NCI-H1417 treated with DMSO at 0.1 percent for 48 hours (cell line): ENCODE measurements around the gene SPSB1.
"Not testable (repeated sequence)": the region's sequence is repeated elsewhere in the genome, so short reads cannot be mapped to it uniquely, and the experiment has no call there.

ENCODE experiments used
- DNase-seq: peaks from one replicate; lab custom pipeline; 2025; lab: John Stamatoyannopoulos, UW

Gene SPSB1

DNA sequence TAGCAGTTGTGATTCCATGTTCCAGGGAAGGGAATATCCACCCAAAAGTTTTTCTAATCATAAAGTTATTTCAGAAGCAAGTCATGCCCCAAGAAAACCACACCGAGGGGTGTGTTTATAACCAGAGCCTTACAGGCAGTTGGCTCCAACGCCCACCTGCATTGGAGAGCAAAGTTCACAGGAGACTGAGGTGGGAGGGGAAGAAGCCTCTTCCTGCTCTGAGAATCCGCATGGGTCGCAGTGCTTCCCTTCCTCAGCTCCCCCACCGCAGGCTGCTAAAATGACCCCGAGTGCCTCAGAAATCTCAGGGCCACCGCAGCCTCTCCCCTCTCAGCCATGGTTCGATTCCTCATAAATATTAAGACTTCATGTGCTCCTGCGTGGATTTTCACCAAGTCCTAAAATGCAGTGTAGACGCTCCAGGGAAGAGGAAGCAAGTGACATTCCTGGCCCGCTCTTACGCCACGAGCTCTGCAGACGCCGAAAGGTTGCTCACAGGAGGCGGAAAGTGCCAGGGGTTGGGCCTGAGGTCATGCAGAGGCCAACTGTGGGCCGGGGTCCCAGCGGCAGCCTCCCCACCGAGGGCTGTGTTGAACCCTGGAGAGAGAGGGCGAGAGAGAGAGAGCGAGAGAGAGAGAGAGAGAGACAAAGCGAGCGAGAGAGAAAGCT lies 13.4 kb upstream of the SPSB1 start:
- DNase-seq = no peak

DNA sequence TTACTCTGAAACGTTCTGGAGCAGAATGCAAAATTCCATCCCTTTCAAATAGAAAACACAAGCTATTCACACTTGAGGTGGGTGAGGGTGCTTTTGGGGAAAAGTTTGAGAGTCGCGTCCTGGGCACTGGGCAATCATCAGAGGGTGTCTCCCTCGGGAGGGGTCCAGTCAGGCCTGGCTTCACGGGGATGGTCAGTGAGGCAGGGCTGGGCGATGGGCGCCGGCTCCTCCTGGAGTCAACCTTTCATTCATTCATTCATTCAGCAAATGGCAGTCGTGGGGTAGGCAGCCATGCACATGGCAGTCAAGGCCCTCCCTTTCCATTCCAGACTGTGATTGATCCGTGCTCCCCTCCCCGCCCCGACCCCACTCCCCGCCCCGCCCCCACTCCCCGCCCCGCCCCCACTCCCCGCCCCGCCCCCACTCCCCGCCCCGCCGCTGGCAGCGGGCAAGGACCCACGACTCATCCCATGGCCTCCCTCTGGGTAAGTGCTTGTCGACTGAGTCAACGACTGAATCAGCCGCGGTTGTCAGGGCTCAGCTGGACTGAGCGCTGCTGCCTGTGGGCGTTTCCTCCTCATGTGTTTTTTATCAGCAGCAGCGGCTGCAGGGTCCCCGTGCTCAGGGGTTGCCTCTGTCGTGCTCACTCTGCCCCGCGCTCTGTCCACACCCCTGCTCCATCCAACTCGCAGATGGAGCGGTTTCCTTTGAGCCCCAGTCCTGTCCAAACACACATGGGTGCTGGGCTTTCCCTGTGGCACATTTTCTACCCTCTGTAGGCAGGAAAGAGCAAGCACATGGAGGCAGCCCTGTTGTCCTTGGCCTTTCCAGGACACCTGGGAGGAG lies 12.5 kb upstream of the SPSB1 start:
- DNase-seq = no peak

DNA sequence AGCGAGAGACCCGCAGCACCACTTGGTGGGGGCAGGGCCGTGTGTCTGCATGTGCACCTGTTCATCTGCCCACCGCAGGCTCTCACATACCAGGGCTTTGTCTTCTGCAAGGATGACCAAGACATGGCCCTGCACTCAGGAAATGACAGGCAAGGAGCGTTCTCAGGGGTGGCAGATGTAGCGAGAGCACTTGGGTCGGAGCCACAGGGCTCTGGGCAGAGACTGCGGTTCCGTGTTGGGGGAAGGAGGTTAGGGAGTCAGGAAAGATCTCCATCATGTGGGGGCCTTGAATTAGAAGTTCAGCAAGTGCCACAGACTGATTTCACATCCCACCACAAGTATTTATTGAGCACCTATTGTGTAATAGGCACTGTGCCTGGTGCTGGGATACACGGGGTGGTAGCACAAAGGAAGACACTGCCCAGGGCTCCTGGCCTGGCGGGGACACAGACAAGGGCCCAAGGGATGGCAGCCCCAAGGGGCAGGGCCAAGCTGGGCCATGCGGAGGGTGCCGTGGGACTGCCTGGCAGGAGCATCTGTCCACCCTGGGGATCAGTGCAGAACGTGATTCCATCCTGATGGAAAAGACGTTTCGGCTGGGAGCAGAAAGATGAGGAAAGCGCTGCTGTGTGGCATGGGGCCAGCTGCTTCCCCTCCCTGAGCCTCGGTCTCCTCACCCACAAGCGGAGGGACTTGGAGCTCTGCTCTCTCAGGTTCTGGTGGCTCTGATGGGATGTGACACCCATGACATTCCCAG lies 11.4 kb upstream of the SPSB1 start:
- DNase-seq = no peak

DNA sequence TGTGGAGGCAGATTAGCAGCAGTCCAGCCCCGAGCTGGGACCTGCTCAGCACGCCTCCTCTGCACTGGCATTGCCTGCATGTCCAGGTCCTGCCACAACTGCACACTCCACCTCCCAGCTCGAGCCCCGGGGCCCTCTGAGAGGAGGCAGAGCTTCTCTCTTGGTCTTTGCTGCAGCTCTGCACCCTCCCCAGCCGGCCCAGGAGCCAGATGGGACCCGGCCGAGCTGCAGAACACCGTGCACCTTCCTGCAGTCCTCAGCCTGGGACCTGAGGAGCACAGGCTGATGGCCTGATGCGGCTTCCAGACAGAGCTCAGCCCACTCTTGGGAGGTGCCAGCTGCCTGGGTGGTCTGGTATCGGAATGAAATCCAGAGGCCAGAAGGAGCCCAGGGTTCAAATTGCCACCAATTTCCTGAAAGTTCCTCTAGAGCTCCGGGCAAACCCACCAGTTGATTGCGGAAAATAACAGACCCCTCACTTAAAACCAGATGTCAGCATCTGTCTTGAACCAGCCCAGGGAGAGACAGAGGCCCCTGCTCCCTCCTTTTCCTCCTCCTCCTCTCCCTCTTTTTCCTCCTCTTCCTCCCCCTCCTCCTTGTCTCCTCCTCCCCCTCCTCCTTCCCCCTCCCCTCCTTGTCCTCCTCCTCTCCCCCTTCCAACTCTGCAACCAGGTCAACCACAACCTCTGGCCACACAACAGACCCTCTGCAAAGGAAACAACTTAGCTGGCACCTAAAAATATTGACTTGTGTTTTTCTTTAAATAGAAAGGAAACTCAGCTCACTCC lies 10.6 kb upstream of the SPSB1 start:
- DNase-seq = no peak

DNA sequence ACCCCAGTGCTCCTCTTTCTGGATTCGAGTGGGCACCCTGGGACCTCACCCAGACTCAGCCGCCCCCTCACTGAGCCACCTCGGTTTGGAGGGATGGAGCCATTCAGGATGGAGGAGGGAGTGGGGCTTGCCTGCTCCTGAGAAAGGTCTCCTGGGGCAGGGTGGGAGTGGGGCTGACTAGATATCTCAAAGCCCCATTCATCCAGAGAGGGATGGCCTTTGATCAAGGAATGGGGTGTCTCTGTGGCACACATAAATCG lies 10.1 kb upstream of the SPSB1 start:
- DNase-seq = no peak

DNA sequence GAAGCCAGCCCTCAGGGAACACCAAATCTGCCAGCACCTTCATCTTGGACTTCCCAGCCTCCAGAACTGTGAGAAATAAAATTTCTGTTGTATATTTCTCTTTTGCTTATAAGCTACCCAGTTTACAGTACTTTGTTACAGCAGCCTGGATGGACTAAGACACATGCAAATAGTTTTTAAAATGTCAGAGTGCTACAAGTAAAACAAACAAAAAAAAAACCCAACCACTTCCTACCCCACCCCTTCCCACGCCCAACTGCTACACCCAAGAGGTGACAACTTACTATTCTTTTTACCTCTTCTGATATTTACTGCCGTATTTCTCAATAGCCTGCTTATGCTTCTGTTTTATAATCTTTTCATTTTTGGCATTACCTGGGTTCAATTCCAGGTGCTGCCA lies 8.6 kb upstream of the SPSB1 start:
- no peak for DNase-seq

DNA sequence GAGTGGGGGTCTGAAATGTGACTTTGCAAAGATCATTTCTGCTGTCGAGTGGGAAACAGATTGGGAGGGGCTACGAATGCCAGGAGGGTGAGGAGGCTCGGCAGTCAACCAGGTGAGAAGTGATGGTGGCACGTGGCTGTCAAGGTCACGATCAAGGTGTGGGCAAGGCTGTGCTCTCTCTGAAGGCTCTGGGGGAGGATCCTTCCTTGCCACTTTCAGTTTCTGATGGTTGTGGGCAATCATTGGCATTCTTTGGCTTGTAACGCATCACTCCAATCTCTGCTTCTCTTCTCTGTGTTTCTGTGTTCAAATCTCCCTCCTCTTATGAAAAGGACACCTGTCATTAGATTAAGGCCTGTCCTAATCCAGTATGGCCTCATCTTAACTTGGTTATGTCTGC lies 6.1 kb upstream of the SPSB1 start:
- DNase-seq = no peak

DNA sequence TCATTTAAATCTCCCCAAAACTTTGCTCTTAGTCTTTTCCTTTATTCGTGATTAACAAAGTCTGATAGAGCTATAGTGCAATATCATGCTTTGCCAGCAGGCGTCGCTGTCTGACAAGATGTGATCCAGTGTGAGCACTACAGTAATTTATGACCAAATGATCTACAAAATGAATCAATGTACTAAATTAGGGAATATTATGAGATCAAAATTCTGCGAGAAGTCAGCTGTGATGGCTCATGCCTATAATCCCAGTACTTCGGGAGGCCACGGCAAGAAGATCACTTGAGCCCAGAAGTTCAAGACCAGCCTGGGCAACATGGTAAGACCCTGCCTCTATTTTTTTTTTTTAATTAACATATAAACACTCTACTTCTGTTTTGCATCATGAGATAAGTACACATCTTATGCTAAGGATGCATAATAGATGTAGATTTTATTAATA lies 3.6 kb upstream of the SPSB1 start:
- no peak for DNase-seq

DNA sequence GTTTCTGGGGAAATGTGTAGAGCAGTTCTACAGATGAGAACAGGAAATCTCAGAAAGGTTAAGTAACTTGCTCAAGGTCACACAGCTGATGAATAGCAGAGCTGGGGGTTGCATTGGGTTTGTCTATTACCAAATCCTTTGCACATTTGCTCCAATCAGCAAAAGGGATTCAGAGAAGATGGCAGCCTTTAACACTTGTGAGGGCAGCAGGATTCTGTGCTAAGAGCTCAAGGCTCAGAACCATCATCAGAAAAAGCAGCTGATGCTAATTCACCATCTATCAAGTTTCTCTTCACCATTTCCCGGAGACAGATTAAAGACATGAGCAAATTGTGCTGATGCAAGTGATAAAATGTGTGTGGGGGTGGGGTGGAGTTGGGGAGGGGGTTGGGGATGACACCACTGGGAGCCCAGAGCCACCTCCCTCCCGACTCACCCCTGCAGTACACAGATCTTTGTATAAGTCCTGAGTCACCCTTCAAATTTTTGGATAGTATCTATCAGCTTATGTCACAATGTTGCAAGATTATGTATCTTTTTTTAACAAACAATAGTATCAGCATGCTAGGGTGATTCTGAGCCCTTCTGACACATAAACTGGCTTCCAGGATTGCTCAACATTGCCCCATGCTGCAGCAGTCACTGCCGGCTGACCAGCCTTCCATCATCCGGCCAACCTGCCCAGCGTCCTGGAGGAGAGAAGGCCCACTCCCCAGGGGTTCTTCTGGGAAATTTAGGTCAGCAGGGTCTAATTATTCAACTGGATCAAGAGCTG lies 2.8 kb upstream of the SPSB1 start:
- no peak for DNase-seq

DNA sequence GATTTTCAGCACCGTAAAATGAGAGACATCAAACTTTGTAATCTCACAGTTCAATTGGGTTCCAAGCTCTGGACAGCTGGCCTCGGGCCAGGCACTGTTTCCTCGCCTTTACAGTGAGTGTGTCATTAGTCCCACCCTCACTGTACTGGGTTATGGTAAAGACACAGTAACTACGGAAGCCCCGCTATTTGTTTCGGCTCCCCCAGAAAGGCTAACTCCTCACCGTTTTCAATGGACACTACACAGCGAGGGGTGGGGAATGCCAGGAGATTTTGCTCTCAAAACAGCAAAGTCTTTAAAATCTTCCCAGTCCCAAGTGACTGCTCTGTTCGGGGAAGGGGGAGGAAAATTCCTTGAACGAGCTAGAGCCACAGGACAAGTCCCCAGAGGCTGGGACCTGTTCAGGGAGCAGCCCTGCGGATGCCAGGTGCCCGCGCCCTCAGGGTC lies 757 bp upstream of the SPSB1 start:
- DNase-seq = no peak

DNA sequence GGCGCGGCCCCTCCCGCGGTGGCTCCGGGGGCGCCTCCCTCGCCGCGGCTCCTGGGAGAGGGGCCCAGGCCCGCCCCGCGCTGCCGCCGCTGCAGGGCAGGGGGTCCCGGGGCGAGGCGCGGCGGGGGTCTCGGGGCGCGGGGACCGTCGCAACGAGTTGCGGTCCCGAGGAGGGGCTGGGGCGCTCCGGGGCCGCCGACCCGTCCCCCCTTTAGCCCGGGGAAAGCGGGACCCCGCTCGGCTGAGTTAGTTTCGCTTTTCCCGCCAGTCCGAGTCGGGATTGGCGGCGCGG lies 493 bp downstream of the SPSB1 start:
- no peak for DNase-seq

DNA sequence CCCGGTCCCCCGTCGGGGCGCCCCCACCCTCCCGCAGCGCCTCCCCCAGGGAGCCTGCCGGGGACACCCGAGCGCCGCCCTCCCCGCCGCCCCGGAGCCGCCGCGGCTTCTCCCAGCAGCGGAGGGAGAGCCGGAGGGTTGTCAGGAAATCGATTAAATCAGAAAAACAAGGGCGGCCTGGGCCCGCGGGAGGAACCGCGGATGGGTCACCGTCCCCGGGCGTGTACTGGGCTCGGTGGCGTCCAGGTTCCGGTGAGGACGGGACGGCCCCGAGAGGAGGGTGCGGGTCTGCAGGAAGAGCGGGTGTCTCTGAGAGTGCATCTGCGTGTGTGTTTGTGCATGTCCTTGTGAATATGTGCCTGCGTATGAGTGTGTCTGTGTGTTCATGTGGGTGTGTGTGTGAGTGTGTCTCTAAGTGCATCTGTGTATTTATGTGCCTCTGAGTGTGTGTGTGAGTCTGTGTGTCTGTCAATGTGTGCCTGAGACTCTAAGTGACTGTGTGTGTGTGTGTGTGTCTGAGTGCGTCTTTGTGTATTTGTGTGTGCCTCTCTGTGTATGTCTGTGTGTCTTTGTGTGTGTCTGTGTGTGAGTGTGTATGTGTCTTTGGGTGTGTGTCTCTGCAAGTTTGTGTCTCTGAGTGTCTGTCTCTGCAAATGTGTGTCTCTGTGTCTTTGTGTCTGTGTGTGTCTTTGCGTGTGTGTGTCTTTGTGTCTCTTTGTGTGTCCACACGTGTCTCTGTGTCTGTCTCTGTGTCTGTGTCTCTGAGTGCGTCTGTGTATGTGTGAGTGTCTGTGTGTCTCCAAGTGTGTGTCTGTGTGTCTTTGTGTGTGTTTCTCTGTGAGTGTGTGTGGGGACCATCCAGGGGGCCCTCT lies 1.1 kb downstream of the SPSB1 start:
- DNase-seq = no peak

DNA sequence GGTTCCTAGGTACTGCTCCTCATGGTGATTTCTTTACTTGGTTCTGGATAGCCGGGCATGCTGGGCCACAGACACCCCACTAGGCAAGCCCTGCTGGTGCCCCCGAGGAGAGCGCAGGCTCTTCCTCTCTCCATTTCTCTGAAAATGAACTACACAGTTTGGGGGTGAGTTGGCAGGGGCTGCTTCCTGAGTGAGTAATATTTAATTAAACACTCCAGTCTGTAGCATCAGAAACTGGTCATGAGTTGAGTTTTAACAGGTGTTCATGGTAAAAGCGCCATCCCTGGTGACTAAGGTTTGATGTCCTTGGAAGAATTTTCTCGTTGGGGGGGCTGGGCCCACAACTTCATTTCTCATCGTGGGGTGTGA lies 1.7 kb downstream of the SPSB1 start:
- no peak for DNase-seq

DNA sequence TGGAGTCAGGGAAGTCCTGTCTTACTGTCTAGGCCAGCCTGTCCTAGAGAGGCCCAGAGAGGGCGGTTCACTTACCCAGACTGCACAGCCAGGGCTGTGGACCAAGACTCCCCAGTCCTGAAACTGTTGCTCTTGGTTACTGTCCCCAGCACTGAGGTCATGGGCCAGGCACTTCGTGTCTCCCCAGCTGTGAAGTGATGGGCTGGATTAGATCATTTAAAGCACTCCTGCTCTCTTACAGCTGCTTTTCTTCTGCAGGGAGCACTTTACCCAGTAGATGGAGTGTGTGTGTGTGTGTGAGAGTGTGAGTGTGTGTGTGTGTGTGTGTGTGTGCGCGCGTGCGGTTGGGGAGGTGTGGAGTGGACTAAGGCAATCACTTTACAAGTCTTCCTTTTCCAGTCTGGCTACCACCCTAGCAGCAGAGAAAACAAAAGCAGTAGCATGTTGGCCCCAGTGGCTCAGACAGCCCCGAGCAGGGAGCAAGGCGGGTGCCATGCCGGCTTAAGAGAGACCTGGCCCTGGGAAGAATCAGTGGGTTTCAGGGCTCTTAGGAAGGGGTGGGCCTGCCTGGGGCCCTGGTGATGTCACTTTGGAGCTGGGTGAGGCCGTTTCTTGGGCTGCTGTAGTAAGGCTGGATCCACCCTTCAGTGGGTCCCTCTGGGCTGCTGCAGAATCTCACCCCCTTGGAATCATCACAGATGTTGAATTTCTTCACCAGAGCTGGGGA lies 2.4 kb downstream of the SPSB1 start:
- DNase-seq = no peak

DNA sequence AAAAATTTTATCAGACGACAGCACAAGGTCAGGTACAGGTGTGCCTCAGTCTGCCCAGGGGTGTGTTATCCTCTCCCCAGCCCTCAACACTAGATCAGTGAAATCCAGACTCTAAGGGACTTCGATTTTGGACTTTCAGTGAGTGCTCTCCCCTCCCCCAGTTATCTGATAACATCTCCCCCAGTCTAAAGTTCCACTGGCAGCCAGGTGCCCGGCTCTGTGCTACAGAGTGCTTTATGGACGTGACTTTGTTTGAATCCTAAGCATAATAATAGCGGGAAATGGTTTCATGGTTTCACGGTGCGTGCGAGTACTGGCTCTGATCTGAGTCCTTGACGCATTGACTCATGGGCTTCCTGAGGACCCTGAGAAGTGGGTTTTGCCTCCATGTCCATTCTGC lies 3.2 kb downstream of the SPSB1 start:
- no peak for DNase-seq

DNA sequence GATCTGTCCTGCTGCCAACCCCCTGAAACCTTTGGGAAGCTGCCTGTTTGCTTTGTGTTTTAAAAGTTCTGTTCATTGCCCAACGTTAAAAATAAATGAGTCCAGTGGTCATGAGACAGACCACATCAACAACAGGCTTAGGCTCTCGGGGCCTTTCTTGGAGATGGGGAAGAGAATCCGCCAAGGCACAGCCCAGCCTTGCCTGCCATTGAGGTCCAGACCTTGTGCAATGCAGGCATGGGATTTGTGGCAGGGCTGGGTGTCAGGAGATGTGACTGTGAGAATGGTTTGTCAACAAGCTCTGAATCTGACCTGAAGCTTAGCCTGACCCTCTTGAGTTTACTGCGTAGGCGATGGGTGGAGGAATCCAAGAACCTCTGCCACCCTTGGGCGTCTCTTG lies 4.2 kb downstream of the SPSB1 start:
- DNase-seq = no peak

DNA sequence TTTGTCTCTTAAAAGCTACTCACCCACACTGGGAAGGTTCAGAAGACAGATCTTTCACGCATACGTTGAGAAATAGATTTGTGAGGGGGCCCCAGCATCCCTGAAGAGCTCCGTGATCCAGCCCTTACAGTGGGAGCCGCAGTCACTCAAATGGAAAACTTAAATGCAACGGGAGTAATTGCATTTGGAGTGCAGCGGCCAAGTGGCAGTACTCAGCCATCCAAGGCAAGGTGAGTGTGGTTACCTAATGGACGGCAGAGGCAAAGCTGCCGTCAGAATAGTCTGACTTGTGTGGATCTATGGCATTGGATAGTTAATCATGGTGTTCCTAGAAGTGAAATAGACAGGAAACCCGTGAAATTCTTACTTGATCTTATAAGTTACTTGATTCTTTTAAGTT lies 5.1 kb downstream of the SPSB1 start:
- no peak for DNase-seq

DNA sequence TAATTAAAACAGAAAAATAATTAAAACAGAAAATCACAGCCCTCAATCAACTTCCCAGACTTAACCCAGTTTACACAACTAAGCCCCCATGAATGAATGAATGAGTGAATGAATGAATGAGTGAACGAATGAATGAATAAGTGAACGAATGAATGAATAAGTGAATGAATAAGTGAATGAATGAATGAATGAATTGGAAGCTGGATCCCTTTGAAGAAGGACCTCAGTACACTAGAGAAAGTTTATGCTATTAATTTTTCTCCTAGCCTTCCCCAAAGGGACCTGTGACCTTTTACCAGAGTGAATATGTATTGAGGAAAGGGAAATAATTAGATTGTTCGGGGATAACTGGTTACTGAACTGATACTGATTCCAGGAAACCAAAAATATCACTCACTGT lies 5.6 kb downstream of the SPSB1 start:
- no peak for DNase-seq

DNA sequence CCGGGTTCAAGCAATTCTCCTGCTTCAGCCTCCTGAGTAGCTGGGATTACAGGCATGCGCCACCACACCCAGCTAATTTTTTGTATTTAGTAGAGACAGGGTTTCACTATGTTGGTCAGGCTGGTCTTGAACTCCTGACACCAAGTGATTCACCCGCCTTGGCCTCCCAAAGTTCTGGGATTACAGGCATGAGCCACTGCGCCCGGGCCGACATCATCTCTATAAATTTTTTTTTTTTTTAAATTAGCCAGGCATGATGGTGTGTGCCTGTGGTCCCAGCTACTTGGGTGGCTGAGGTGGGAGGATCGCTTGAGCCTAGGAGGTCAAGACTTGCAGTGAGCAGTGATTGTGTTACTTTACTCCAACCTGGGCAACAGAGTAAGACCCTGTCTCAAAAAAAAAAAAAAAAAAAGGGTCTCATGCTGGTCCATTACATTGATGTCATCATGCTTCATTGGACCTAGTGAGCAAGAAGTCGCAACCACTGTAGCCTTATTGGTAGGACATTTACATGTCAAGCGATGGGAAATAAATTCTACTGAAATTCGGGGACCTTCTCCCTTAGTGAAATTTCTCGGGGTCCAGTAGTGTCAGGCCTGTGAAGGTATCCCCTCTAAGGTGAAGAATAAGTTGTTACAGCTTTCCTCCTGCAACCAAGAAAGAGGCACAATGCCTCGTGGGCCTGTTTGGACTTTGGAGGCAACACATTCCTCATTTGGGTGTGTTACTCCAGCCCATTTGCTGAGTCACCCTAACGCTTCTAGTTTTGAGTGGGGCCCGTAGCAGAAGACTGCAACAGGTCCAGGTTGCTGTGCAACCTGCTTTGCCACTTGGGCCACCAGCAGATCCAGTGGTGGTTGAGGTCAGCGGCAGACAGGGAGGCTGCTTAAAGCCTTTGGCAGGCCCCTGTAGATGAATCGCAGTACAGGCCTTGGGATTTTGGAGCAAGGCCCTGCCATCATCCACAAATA lies 7.2 kb downstream of the SPSB1 start:
- DNase-seq = not testable (repeated sequence)
